ENCODE data around the gene POLN.

Gene POLN

GRCh38 chr4:2272828-2273120, 30.9 kb upstream of the POLN start:
- no peak for TF ChIP-seq CTCF (IDR thresholded peaks at IDR 0.05; ENCODE audit: unreplicated experiment in 3 of 3)
- Mint-ChIP-seq H3K4me3 (no peak overlapping the region), H3K9me3 (no peaks in the 10 kb centered on the region), H3K4me1 (peaks cover 28% of the 10 kb centered on the region), H3K36me3 (ENCODE audit: low read depth) (no peaks in the 10 kb centered on the region), H3K27me3 (ENCODE audit: low read depth) (no peaks in the 10 kb centered on the region), H3K27ac (no peak overlapping the region)

GRCh38 chr4:2272026-2272827, 30.3 kb upstream of the POLN start:
- no peaks in the 10 kb centered on the region for H3K27me3 Mint-ChIP-seq (ENCODE audit: low read depth)
- H3K4me1 Mint-ChIP-seq, result peaks cover 28% of the 10 kb centered on the region
- H3K36me3 Mint-ChIP-seq (ENCODE audit: low read depth), result no peaks in the 10 kb centered on the region
- no peak for TF ChIP-seq CTCF (IDR thresholded peaks at IDR 0.05; ENCODE audit: unreplicated experiment in 3 of 3)
- peak overlapping the region in 1 of 3 experiments; percentile 78 for H3K27ac Mint-ChIP-seq
- no peak overlapping the region for H3K4me3 Mint-ChIP-seq
- no peaks in the 10 kb centered on the region for H3K9me3 Mint-ChIP-seq

- Mint-ChIP-seq H3K27ac (no peak overlapping the region), H3K4me1 (peaks cover 30% of the 10 kb centered on the region), H3K27me3 (ENCODE audit: low read depth) (no peaks in the 10 kb centered on the region), H3K9me3 (no peaks in the 10 kb centered on the region), H3K36me3 (ENCODE audit: low read depth) (no peaks in the 10 kb centered on the region), H3K4me3 (no peak overlapping the region)
- no peak for TF ChIP-seq CTCF (IDR thresholded peaks at IDR 0.05; ENCODE audit: unreplicated experiment in 3 of 3)
Observed at GRCh38 chr4:2271279-2272025, 29.5 kb upstream of the POLN start.

- H3K27ac Mint-ChIP-seq, result no peak overlapping the region
- H3K4me1 Mint-ChIP-seq, result peaks cover 34% of the 10 kb centered on the region
- no peak overlapping the region for H3K4me3 Mint-ChIP-seq
- H3K9me3 Mint-ChIP-seq, result no peaks in the 10 kb centered on the region
- no peaks in the 10 kb centered on the region for H3K36me3 Mint-ChIP-seq (ENCODE audit: low read depth)
- no peaks in the 10 kb centered on the region for H3K27me3 Mint-ChIP-seq (ENCODE audit: low read depth)
- TF ChIP-seq CTCF (IDR thresholded peaks at IDR 0.05; ENCODE audit: unreplicated experiment in 3 of 3), result no peak
Observed at GRCh38 chr4:2270341-2271165, 28.6 kb upstream of the POLN start.

GRCh38 chr4:2269618-2270163, 27.8 kb upstream of the POLN start:
- H3K27me3 Mint-ChIP-seq (ENCODE audit: low read depth), result no peaks in the 10 kb centered on the region
- no peak for TF ChIP-seq CTCF (IDR thresholded peaks at IDR 0.05; ENCODE audit: unreplicated experiment in 3 of 3)
- H3K9me3 Mint-ChIP-seq, result no peaks in the 10 kb centered on the region
- H3K4me1 Mint-ChIP-seq, result peaks cover 34% of the 10 kb centered on the region
- H3K36me3 Mint-ChIP-seq (ENCODE audit: low read depth), result no peaks in the 10 kb centered on the region
- peak overlapping the region in 1 of 3 experiments; percentile 5 for H3K4me3 Mint-ChIP-seq
- peak overlapping the region in 2 of 3 experiments; percentile 25 to 69 for H3K27ac Mint-ChIP-seq

All from nephron (organoid).